ENCODE measurements around the gene SNTG2. TPM values are rescaled to one million over a fixed set of nuclear protein-coding genes. Genes with fewer than 3 reads are reported as not detected.

SNTG2 gene
- total and polyA plus RNA-seq, 9 donors, result 0.17 to 5.7 (median 1.3) TPM; not detected in 1

DNA sequence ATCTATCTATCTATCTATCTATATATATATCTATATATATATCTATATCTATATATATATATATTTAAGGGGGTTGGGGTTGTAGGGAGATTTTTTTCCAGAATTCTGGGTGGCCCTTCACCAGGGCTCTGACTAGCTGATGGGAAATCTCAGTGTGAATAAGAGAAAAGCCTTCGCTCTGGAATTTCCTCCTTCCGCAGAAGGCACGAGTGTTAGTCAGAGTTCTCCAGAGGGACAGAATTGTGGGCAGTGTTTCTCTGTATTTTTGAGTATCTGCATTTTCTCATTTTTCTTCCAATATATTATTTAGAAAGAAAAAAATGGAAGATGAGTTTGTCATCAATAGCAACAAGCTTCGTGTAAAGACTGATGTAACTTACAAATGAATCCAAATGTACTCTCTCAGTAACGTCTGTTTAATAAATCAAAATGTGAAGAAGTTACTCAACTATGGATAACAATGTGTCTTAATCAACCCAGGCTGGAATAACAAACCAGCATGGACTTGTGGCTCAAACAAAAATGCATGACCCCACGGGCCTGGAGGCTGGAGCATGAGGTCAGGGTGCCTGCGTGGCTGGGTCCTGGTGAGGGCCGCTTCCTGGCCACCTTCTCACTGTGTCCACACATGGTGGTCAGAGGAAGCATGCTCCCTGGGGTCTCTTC lies 10.6 kb upstream of the SNTG2 start:
- no peak for DNase-seq
- no peaks in the 10 kb centered on the region for H3K4me1 ChIP-seq (ENCODE audit: insufficient read depth)
- H3K4me3 ChIP-seq, result no peak overlapping the region
- H3K36me3 ChIP-seq, result no peaks in the 10 kb centered on the region
- no peaks in the 10 kb centered on the region for H3K27me3 ChIP-seq
- 72 to 74% (median 73%) methylated on average over 8 of the region's 8 CpGs for WGBS, 3 donors
- H3K9me3 ChIP-seq, result no peaks in the 10 kb centered on the region
- H3K27ac ChIP-seq, result no peak overlapping the region
- TF ChIP-seq EP300 (IDR thresholded peaks at IDR 0.05) (no peak), POLR2A (IDR thresholded peaks at IDR 0.05) (no peak)
- TF ChIP-seq, protein P1, sequence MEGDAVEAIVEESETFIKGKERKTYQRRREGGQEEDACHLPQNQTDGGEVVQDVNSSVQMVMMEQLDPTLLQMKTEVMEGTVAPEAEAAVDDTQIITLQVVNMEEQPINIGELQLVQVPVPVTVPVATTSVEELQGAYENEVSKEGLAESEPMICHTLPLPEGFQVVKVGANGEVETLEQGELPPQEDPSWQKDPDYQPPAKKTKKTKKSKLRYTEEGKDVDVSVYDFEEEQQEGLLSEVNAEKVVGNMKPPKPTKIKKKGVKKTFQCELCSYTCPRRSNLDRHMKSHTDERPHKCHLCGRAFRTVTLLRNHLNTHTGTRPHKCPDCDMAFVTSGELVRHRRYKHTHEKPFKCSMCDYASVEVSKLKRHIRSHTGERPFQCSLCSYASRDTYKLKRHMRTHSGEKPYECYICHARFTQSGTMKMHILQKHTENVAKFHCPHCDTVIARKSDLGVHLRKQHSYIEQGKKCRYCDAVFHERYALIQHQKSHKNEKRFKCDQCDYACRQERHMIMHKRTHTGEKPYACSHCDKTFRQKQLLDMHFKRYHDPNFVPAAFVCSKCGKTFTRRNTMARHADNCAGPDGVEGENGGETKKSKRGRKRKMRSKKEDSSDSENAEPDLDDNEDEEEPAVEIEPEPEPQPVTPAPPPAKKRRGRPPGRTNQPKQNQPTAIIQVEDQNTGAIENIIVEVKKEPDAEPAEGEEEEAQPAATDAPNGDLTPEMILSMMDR (IDR thresholded peaks at IDR 0.05), result no peak
- intact Hi-C loops (cut with DNase I), result no loop called here

DNA sequence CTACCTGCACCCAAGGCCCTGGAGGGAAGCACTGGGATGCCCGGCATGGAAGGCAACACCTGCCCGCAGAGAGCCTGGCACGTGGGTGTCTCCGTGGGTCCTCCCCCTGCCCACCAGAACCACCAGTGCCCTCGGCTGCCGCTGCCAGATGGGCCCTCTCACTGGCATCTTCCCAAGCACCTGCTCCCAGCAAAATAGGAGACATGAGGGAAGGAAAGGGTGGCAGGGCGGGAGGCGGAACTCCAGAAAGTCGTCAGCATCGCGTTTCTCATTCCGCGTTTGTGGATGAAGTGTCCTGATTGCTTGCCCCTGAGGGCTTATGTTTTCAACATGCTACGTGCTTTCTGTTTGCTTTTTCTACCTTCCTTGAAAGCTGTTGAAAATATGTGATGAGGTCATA lies 8.8 kb upstream of the SNTG2 start:
- Histone ChIP-seq H3K4me1 (ENCODE audit: insufficient read depth) (no peaks in the 10 kb centered on the region), H3K27me3 (no peaks in the 10 kb centered on the region), H3K9me3 (no peaks in the 10 kb centered on the region), H3K27ac (no peak overlapping the region), H3K36me3 (no peaks in the 10 kb centered on the region), H3K4me3 (no peak overlapping the region)
- WGBS, 3 donors, result 70 to 77% (median 76%) methylated on average over 14 of the region's 14 CpGs
- intact Hi-C loops (cut with DNase I), result no loop called here
- TF ChIP-seq, protein P1 (IDR thresholded peaks at IDR 0.05), result no peak
- TF ChIP-seq POLR2A (IDR thresholded peaks at IDR 0.05) (no peak), EP300 (IDR thresholded peaks at IDR 0.05) (no peak)
- DNase-seq, result no peak

DNA sequence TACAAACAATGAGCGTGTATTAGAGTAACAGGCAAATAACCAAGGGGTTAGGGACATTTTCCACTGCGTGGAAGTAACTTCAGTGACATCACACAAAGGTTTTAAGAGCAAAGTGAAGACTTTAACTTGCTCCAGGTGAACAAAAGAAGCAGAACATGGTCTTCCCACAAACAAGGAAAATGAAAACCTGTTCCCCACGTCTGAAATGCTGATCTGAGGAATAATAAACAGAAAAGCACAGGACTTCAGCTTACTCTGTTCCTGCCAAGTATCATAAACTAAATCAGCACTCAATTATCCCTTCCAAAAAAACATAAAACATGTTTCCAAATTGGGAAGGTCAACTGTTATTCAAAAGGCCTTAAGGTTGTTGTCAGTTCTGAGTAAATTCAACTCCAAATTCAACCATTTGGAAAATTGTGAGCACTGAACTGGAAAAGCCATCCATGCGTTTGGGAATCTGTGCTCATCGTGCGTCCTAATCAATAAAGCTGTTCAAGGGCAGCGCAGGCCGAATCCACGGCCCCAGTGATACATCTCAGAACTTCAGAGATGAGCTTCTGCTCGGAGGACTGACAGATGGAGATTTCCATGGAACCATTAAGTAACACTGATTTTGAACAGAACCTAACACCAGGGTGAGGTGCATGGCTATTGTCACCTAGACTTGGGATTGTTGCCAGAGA lies 7.7 kb upstream of the SNTG2 start:
- Histone ChIP-seq H3K4me1 (ENCODE audit: insufficient read depth) (no peaks in the 10 kb centered on the region), H3K27ac (no peak overlapping the region), H3K27me3 (no peaks in the 10 kb centered on the region), H3K36me3 (no peaks in the 10 kb centered on the region), H3K9me3 (no peaks in the 10 kb centered on the region), H3K4me3 (no peak overlapping the region)
- TF ChIP-seq, protein P1 (IDR thresholded peaks at IDR 0.05), result no peak
- TF ChIP-seq EP300 (IDR thresholded peaks at IDR 0.05) (no peak), POLR2A (IDR thresholded peaks at IDR 0.05) (no peak)
- no peak for DNase-seq
- 84 to 85% (median 85%) methylated on average over 10 of the region's 10 CpGs for WGBS, 3 donors
- intact Hi-C loops (cut with DNase I), result no loop called here

DNA sequence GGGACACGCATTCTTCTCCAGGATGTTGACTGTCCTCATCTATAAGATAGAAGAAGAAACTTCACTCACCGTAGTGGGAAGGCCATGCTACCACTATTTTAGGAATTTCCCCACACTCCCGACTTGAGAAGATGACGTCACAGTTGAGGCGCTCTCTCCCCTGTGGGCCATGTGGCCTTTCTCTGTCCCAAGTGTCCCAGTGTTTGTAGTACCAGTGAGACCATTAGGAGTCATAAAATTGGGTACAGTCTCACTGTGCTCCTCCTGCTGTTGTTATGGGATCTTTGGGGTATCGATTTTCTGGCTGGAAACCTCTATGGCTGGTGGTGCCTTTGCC lies 7.2 kb upstream of the SNTG2 start:
- Histone ChIP-seq H3K36me3 (no peaks in the 10 kb centered on the region), H3K4me1 (ENCODE audit: insufficient read depth) (no peaks in the 10 kb centered on the region), H3K27ac (no peak overlapping the region), H3K27me3 (no peaks in the 10 kb centered on the region), H3K9me3 (no peaks in the 10 kb centered on the region), H3K4me3 (no peak overlapping the region)
- intact Hi-C loops (cut with DNase I), result no loop called here
- DNase-seq, result no peak
- no peak for TF ChIP-seq POLR2A (IDR thresholded peaks at IDR 0.05)
- TF ChIP-seq, protein P1 (IDR thresholded peaks at IDR 0.05), result no peak
- no peak for TF ChIP-seq EP300 (IDR thresholded peaks at IDR 0.05)
- 90 to 93% (median 92%) methylated on average over 6 of the region's 6 CpGs for WGBS, 3 donors
